K562 (cell line): ENCODE results near the gene COX10. TPM values are rescaled to one million over a fixed set of nuclear protein-coding genes. Genes with fewer than 3 reads are reported as not detected.
A peak's percentile ranks its signal among the peaks of the same experiment; 100 is the strongest.

Source experiments
- CREM ChIP-seq: IDR thresholded peaks from 2 replicates; pipeline ENCODE4 v1.6.1; 2014; ENCODE audit warnings: antibody characterized with exemption, low read depth
- FOXP1 ChIP-seq: sonication (generic); formaldehyde crosslinking; IDR thresholded peaks from 2 replicates; pipeline ENCODE4 v1.8.0; 2022; ENCODE audit warnings: mild to moderate bottlenecking, missing genetic modification reagents
- KHSRP ChIP-seq: fragments of 450-650 bp; IDR thresholded peaks from 2 replicates; pipeline ENCODE4 v1.6.1; 2017
- KLF16 ChIP-seq: IDR thresholded peaks from 2 replicates; pipeline ENCODE4 v1.6.1; 2016; ENCODE audit warnings: antibody characterized with exemption
- MCM2 ChIP-seq: fragments of 450-650 bp; IDR thresholded peaks from 2 replicates; pipeline ENCODE4 v1.6.1; 2017; ENCODE audit warnings: low read depth, mild to moderate bottlenecking
- MYC ChIP-seq, 2 experiments: fragments of 250-450 bp in 1 of 2; sonication (Bioruptor Pico) in 1 of 2; IDR thresholded peaks; 2 replicates each; pipeline versions ENCODE4 v1.5.1 to v1.6.1; 2012 to 2021; ENCODE audit warnings: low read depth in 2 of 2, borderline replicate concordance in 1 of 2, improper control_type of control experiment in 1 of 2, low read length in 1 of 2, mild to moderate bottlenecking in 1 of 2, moderate library complexity in 1 of 2
- PHF20 ChIP-seq: fragments of 450-650 bp; IDR thresholded peaks from 2 replicates; pipeline ENCODE4 v1.6.1; 2018; ENCODE audit not compliant: partially characterized antibody
- POLR2B ChIP-seq: fragments of 450-650 bp; IDR thresholded peaks from 2 replicates; pipeline ENCODE4 v1.6.1; 2018; ENCODE audit warnings: low read depth; ENCODE audit not compliant: partially characterized antibody
- POLR2G ChIP-seq: fragments of 200-400 bp; formaldehyde crosslinking; IDR thresholded peaks from 2 replicates; pipeline ENCODE4 v1.6.1; 2017; ENCODE audit warnings: low read depth, mild to moderate bottlenecking, antibody characterized with exemption, low read length, moderate library complexity
- POU5F1 ChIP-seq: fragments of 150-350 bp; IDR thresholded peaks from 2 replicates; pipeline ENCODE4 v1.6.1; 2014; ENCODE audit warnings: borderline replicate concordance, low read length, low read depth, mild to moderate bottlenecking; ENCODE audit not compliant: partially characterized antibody
- RBBP5 ChIP-seq: fragments of 200-600 bp; sonication (generic); IDR thresholded peaks from 2 replicates; pipeline ENCODE4 v1.6.1; 2012; ENCODE audit warnings: borderline replicate concordance, mild to moderate bottlenecking, low read length, control low read depth, inconsistent platforms; ENCODE audit not compliant: insufficient read depth, poor library complexity, severe bottlenecking
- TBP ChIP-seq: optimal IDR thresholded peaks from 2 replicates; pipeline ENCODE3; 2011; ENCODE audit warnings: low read depth, low read length, improper control_type of control experiment
- XRCC5 ChIP-seq: fragments of 200-400 bp; formaldehyde crosslinking; IDR thresholded peaks from 2 replicates; pipeline ENCODE4 v1.6.1; 2017; ENCODE audit warnings: low read depth, mild to moderate bottlenecking, low read length
- ZEB2 ChIP-seq: fragments of 450-650 bp; IDR thresholded peaks from 2 replicates; pipeline ENCODE4 v1.6.1; 2016
- ZFP36 ChIP-seq: fragments of 150-350 bp; IDR thresholded peaks from 2 replicates; pipeline ENCODE4 v1.6.1; 2018; ENCODE audit warnings: low read length, low read depth; ENCODE audit not compliant: partially characterized antibody
- ZFX ChIP-seq: sonication (generic); formaldehyde crosslinking; IDR thresholded peaks from 2 replicates; pipeline ENCODE4 v1.8.0; 2022; ENCODE audit warnings: mild to moderate bottlenecking, missing genetic modification reagents, moderate library complexity
- ZNF133 ChIP-seq: fragments of 250-450 bp; sonication (Bioruptor Pico); IDR thresholded peaks from 2 replicates; pipeline ENCODE4 v1.4.0; 2020; ENCODE audit warnings: mild to moderate bottlenecking
- ZNF77 ChIP-seq: fragments of 250-450 bp; sonication (Bioruptor Pico); IDR thresholded peaks from 2 replicates; pipeline ENCODE4 v1.5.0; 2020
- polyA plus RNA-seq, 8 experiments: library from polyadenylated mRNA; depleted of rRNA in 4 of 8; stranded (reverse) in 5 of 8; unstranded in 3 of 8; fragments of >200 nt; fragmentation: Nextera tagmentation in 2 of 8; fragmentation: Illumina TruSeq in 1 of 8; extraction: Ambion mirVana in 2 of 8; extraction: Trizol in 1 of 8; gene quantifications; 2 replicates each; pipeline versions ENCODE4 v1.2.1 to v1.2.3, GENCODE V29; 2011 to 2014; ENCODE audit warnings: inconsistent platforms in 1 of 8, missing spikeins in 1 of 8
- total RNA-seq, 7 experiments: library from RNA; depleted of rRNA in 6 of 7; stranded (reverse); fragments of >200 nt in 6 of 7; fragmentation: Illumina TruSeq in 2 of 7; extraction: Trizol in 2 of 7; gene quantifications; 2 replicates each; pipeline versions ENCODE4 v1.2.1 to v1.2.3, GENCODE V29; 2011 to 2021; ENCODE audit warnings: low replicate concordance in 1 of 7
- TF ChIP-seq, protein P1 (sequence below): fragments of 250-450 bp; sonication (Bioruptor Pico); IDR thresholded peaks from 2 replicates; pipeline ENCODE4 v1.4.0; 2020
- TF ChIP-seq, protein P2 (sequence below): sonication (generic); formaldehyde crosslinking; IDR thresholded peaks from 2 replicates; pipeline ENCODE4 v1.4.0; 2020; ENCODE audit warnings: mild to moderate bottlenecking, missing genetic modification reagents
- TF ChIP-seq, protein P3 (sequence below): fragments of 250-450 bp; sonication (Bioruptor Pico); IDR thresholded peaks from 2 replicates; pipeline ENCODE4 v1.4.0; 2020; ENCODE audit warnings: mild to moderate bottlenecking, moderate library complexity, borderline replicate concordance

COX10 gene
- total and polyA plus RNA-seq, 9 of the 15 experiments (the other 6 are each of a cell fraction or from before 2014, with no cell fraction given), result 10.3 to 26.4 (median 17.8) TPM

DNA sequence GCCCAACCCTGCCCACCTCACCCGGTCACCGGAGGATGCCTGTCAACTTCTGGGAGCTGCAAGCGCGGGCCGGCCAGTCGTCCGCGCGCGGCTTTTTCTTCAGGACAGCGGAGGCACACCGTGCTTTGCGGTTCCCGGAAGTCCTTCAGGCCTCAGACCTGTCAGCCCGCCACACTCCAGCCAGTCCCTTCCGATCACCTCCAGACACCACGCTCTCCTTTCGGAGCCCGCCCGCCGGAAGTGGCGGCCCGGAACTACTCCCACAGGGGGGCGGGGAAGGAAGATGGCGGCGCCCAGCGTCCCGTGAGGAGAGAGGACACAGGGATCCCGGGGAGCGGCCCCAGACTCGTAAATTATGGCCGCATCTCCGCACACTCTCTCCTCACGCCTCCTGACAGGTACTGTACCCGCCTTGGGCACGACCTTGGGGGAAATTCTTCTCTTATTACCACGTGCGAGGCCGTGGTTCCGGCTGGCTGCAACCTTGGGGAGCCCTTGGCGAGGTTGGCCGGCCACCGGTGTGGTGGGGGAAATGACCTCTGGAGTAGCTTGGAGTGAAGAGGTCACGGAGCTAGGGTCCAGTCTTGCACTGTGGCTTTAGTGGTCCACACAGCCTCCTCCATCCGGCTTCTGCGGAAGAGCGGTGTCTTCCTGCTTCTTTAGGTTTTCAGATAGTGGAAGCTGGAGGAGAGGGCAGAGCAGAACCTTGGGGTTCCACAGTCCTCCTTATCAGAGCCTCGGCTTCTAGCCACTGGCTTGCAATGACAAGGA, at the start of gene COX10 (continued):
- TF ChIP-seq, protein P1, sequence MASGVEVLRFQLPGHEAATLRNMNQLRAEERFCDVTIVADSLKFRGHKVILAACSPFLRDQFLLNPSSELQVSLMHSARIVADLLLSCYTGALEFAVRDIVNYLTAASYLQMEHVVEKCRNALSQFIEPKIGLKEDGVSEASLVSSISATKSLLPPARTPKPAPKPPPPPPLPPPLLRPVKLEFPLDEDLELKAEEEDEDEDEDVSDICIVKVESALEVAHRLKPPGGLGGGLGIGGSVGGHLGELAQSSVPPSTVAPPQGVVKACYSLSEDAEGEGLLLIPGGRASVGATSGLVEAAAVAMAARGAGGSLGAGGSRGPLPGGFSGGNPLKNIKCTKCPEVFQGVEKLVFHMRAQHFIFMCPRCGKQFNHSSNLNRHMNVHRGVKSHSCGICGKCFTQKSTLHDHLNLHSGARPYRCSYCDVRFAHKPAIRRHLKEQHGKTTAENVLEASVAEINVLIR, result peak; percentile 85
- TF ChIP-seq RBBP5, result peak; percentile 92
- TF ChIP-seq CREM, result peak; percentile 93
- TF ChIP-seq, protein P2, sequence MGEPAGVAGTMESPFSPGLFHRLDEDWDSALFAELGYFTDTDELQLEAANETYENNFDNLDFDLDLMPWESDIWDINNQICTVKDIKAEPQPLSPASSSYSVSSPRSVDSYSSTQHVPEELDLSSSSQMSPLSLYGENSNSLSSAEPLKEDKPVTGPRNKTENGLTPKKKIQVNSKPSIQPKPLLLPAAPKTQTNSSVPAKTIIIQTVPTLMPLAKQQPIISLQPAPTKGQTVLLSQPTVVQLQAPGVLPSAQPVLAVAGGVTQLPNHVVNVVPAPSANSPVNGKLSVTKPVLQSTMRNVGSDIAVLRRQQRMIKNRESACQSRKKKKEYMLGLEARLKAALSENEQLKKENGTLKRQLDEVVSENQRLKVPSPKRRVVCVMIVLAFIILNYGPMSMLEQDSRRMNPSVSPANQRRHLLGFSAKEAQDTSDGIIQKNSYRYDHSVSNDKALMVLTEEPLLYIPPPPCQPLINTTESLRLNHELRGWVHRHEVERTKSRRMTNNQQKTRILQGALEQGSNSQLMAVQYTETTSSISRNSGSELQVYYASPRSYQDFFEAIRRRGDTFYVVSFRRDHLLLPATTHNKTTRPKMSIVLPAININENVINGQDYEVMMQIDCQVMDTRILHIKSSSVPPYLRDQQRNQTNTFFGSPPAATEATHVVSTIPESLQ, result no peak
- TF ChIP-seq POU5F1, result no peak
- peak; percentile 36; the same call in 1 of the 2 replicates for TF ChIP-seq KLF16
- no peak for TF ChIP-seq ZEB2
- TF ChIP-seq, protein P3, sequence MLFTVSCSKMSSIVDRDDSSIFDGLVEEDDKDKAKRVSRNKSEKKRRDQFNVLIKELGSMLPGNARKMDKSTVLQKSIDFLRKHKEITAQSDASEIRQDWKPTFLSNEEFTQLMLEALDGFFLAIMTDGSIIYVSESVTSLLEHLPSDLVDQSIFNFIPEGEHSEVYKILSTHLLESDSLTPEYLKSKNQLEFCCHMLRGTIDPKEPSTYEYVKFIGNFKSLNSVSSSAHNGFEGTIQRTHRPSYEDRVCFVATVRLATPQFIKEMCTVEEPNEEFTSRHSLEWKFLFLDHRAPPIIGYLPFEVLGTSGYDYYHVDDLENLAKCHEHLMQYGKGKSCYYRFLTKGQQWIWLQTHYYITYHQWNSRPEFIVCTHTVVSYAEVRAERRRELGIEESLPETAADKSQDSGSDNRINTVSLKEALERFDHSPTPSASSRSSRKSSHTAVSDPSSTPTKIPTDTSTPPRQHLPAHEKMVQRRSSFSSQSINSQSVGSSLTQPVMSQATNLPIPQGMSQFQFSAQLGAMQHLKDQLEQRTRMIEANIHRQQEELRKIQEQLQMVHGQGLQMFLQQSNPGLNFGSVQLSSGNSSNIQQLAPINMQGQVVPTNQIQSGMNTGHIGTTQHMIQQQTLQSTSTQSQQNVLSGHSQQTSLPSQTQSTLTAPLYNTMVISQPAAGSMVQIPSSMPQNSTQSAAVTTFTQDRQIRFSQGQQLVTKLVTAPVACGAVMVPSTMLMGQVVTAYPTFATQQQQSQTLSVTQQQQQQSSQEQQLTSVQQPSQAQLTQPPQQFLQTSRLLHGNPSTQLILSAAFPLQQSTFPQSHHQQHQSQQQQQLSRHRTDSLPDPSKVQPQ (CRISPR knock-in tag), result no peak
- TF ChIP-seq MCM2, result no peak
- no peak for TF ChIP-seq KHSRP
- peak; percentile 59 for TF ChIP-seq ZFX
- peak; percentile 86 for TF ChIP-seq MYC (IDR thresholded peaks at IDR 0.05; ENCODE audit: low read depth, low read length)
- TF ChIP-seq MYC (CRISPR knock-in tag; IDR thresholded peaks at IDR 0.05; ENCODE audit: borderline replicate concordance, low read depth), result 0 out of 2 replicates have a peak, but pooled peaks have one; percentile 64
- no peak for TF ChIP-seq ZNF77 (CRISPR knock-in tag)
- TF ChIP-seq POLR2G, result peak; percentile 95
- TF ChIP-seq TBP, result peak; percentile 83
- TF ChIP-seq PHF20, result peak; percentile 88
- TF ChIP-seq POLR2B, result peak; percentile 68
- no peak for TF ChIP-seq FOXP1 (CRISPR knock-in tag)
- TF ChIP-seq ZNF133, result no peak
- no peak for TF ChIP-seq ZFP36
- no peak for TF ChIP-seq XRCC5
